SK-N-SH treated with all-trans-retinoic acid at 6 μM for 48 hours (cell line): Measurements from ENCODE around the gene PCBD2.

Experiments used
- ATAC-seq: fragments of 200-7000 bp; cut with Tn5 transposase; 3 replicates; pipeline ENCODE4 v1.9.1; 2020; ENCODE audit warnings: mild to moderate bottlenecking, moderate library complexity
- ARNTL ChIP-seq: fragments of 450-650 bp; formaldehyde crosslinking; IDR thresholded peaks from 2 replicates; pipeline ENCODE4 v1.5.0; 2020; ENCODE audit warnings: low read depth, mild to moderate bottlenecking, moderate library complexity, borderline replicate concordance
- BACH2 ChIP-seq: fragments of 250-450 bp; sonication (Bioruptor Pico); IDR thresholded peaks from 2 replicates; pipeline ENCODE4 v1.9.0; 2021; ENCODE audit warnings: mild to moderate bottlenecking, borderline replicate concordance
- CSDC2 ChIP-seq: fragments of 250-450 bp; sonication (Bioruptor Pico); IDR thresholded peaks from 2 replicates; pipeline ENCODE4 v1.5.0; 2020; ENCODE audit warnings: mild to moderate bottlenecking, moderate library complexity
- ESRRG ChIP-seq: fragments of 250-450 bp; sonication (Bioruptor Pico); IDR thresholded peaks from 2 replicates; pipeline ENCODE4 v1.6.1; 2021; ENCODE audit warnings: mild to moderate bottlenecking
- GLIS3 ChIP-seq: fragments of 250-450 bp; sonication (Bioruptor Pico); IDR thresholded peaks from 2 replicates; pipeline ENCODE4 v1.5.0; 2020; ENCODE audit warnings: mild to moderate bottlenecking, moderate library complexity
- ISL1 ChIP-seq: fragments of 250-450 bp; sonication (Bioruptor Pico); IDR thresholded peaks from 2 replicates; pipeline ENCODE4 v2.1.2; 2022; ENCODE audit warnings: mild to moderate bottlenecking, moderate library complexity
- OSR1 ChIP-seq: fragments of 250-450 bp; sonication (Bioruptor Pico); IDR thresholded peaks from 2 replicates; pipeline ENCODE4 v1.8.0; 2022; ENCODE audit warnings: moderate library complexity, mild to moderate bottlenecking, inconsistent platforms
- PPARA ChIP-seq: fragments of 250-450 bp; sonication (Bioruptor Pico); IDR thresholded peaks from 2 replicates; pipeline ENCODE4 v1.5.0; 2020; ENCODE audit warnings: mild to moderate bottlenecking, borderline replicate concordance
- RARB ChIP-seq: fragments of 250-450 bp; sonication (Bioruptor Pico); IDR thresholded peaks from 2 replicates; pipeline ENCODE4 v1.8.0; 2021; ENCODE audit warnings: mild to moderate bottlenecking, moderate library complexity
- SNAI2 ChIP-seq: fragments of 250-450 bp; sonication (Bioruptor Pico); IDR thresholded peaks from 2 replicates; pipeline ENCODE4 v1.5.0; 2020; ENCODE audit warnings: mild to moderate bottlenecking, moderate library complexity
- TCF4 ChIP-seq: fragments of 250-450 bp; sonication (Bioruptor Pico); IDR thresholded peaks from 2 replicates; pipeline ENCODE4 v1.8.0; 2021; ENCODE audit warnings: mild to moderate bottlenecking, moderate library complexity, borderline replicate concordance
- TOX ChIP-seq: fragments of 250-450 bp; sonication (Bioruptor Pico); IDR thresholded peaks from 2 replicates; pipeline ENCODE4 v1.8.0; 2021; ENCODE audit warnings: mild to moderate bottlenecking, moderate library complexity, borderline replicate concordance
- ZC3H10 ChIP-seq: fragments of 250-450 bp; sonication (Bioruptor Pico); IDR thresholded peaks from 2 replicates; pipeline ENCODE4 v1.5.1; 2021; ENCODE audit warnings: mild to moderate bottlenecking, moderate library complexity
- ZFP3 ChIP-seq: fragments of 250-450 bp; sonication (Bioruptor Pico); IDR thresholded peaks from 2 replicates; pipeline ENCODE4 v1.5.0; 2020; ENCODE audit warnings: mild to moderate bottlenecking, moderate library complexity
- ZFP30 ChIP-seq: fragments of 450-650 bp; formaldehyde crosslinking; IDR thresholded peaks from 2 replicates; pipeline ENCODE4 v1.5.0; 2022; ENCODE audit warnings: mild to moderate bottlenecking, moderate library complexity
- ZNF8 ChIP-seq: fragments of 450-650 bp; formaldehyde crosslinking; IDR thresholded peaks from 2 replicates; pipeline ENCODE4 v1.5.0; 2020; ENCODE audit warnings: mild to moderate bottlenecking, moderate library complexity
- TF ChIP-seq, protein P1 (sequence below): fragments of 250-450 bp; sonication (Bioruptor Pico); IDR thresholded peaks from 2 replicates; pipeline ENCODE4 v1.8.0; 2021; ENCODE audit warnings: low read depth, mild to moderate bottlenecking, moderate library complexity, borderline replicate concordance
- TF ChIP-seq, protein P2 (sequence below): fragments of 250-450 bp; sonication (Bioruptor Pico); IDR thresholded peaks from 2 replicates; pipeline ENCODE4 v1.5.1; 2021; ENCODE audit warnings: mild to moderate bottlenecking, moderate library complexity
- TF ChIP-seq, protein P3 (sequence below): fragments of 250-450 bp; sonication (Bioruptor Pico); IDR thresholded peaks from 2 replicates; pipeline ENCODE4 v1.5.0; 2020; ENCODE audit warnings: mild to moderate bottlenecking, moderate library complexity
- TF ChIP-seq, protein P4 (sequence below): fragments of 250-450 bp; sonication (Bioruptor Pico); IDR thresholded peaks from 2 replicates; pipeline ENCODE4 v1.5.1; 2020; ENCODE audit warnings: low read depth, mild to moderate bottlenecking, moderate library complexity

PCBD2 gene

DNA sequence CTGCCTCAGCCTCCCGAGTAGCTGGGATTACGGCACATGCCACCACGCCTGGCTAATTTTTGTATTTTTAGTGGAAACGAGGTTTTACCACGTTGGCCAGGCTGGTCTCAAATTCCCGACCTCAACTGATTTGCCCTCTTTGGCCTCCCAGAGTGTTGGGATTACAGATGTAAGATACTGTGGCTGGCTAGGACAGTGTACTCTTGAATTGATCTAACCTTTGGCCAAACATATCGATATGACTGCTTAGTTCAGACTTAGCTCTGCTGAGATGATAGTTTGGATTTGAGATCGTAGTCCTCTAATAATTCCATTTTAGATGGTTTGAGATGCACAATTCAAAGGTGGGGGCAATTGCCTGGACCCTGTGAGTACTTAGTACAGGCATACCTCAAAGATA is 15.6 kb upstream of the PCBD2 start (continued):
- TF ChIP-seq, protein P1, sequence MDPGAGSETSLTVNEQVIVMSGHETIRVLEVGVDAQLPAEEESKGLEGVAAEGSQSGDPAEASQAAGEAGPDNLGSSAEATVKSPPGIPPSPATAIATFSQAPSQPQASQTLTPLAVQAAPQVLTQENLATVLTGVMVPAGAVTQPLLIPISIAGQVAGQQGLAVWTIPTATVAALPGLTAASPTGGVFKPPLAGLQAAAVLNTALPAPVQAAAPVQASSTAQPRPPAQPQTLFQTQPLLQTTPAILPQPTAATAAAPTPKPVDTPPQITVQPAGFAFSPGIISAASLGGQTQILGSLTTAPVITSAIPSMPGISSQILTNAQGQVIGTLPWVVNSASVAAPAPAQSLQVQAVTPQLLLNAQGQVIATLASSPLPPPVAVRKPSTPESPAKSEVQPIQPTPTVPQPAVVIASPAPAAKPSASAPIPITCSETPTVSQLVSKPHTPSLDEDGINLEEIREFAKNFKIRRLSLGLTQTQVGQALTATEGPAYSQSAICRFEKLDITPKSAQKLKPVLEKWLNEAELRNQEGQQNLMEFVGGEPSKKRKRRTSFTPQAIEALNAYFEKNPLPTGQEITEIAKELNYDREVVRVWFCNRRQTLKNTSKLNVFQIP (CRISPR knock-in tag), result no peak
- TF ChIP-seq OSR1 (CRISPR knock-in tag) (no peak), ARNTL (CRISPR knock-in tag) (no peak), PPARA (CRISPR knock-in tag) (no peak), SNAI2 (CRISPR knock-in tag) (no peak), ESRRG (no peak)
- TF ChIP-seq, all 23 proteins: peak for 0

DNA sequence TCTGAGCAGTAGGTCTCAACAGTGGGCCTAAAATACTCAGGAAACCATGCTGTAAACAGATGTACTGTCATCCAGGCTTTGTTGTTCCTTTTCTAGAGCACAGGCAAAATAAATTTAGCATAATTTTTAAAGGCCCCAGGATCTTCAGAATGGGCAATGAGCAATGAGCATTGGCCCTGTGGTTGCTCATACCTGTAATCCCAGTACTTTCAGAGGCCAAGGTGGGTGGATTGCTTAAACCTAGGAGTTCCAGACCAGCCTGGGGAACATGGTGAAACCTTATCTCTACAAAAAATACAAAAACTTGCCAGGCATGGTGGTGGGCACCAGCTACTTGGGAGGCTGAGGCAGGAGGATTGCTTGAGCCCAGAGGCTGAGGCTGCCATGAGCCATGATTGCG is 13.5 kb upstream of the PCBD2 start:
- no peak for ATAC-seq

DNA sequence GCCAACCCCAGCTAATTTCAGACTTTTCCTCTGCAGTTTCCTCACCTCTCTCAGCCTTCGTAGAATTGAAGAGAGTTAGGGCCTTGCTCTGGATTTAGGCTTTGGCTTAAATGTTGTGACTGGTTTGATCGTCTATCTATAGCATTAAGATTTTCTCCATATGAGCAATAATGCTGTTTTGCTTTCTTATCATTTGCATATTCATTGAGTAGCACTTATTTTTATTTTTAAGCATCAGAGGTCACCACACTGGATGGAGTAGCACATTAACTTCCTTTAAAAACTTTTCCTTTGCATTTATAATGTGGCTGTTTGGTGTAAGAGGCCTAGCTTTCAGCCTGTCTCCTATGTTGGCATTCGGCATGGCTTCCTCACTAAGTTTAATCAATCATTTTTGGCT is 12.6 kb upstream of the PCBD2 start:
- TF ChIP-seq ZC3H10, result no peak
- no peak for TF ChIP-seq ZFP3 (CRISPR knock-in tag)
- no peak for TF ChIP-seq PPARA (CRISPR knock-in tag)
- no peak for TF ChIP-seq ESRRG
- no peak for TF ChIP-seq BACH2 (CRISPR knock-in tag)
- TF ChIP-seq OSR1 (CRISPR knock-in tag), result no peak
- TF ChIP-seq, protein P2, sequence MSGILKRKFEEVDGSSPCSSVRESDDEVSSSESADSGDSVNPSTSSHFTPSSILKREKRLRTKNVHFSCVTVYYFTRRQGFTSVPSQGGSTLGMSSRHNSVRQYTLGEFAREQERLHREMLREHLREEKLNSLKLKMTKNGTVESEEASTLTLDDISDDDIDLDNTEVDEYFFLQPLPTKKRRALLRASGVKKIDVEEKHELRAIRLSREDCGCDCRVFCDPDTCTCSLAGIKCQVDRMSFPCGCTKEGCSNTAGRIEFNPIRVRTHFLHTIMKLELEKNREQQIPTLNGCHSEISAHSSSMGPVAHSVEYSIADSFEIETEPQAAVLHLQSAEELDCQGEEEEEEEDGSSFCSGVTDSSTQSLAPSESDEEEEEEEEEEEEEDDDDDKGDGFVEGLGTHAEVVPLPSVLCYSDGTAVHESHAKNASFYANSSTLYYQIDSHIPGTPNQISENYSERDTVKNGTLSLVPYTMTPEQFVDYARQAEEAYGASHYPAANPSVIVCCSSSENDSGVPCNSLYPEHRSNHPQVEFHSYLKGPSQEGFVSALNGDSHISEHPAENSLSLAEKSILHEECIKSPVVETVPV (CRISPR knock-in tag), result no peak
- TF ChIP-seq, protein P3, sequence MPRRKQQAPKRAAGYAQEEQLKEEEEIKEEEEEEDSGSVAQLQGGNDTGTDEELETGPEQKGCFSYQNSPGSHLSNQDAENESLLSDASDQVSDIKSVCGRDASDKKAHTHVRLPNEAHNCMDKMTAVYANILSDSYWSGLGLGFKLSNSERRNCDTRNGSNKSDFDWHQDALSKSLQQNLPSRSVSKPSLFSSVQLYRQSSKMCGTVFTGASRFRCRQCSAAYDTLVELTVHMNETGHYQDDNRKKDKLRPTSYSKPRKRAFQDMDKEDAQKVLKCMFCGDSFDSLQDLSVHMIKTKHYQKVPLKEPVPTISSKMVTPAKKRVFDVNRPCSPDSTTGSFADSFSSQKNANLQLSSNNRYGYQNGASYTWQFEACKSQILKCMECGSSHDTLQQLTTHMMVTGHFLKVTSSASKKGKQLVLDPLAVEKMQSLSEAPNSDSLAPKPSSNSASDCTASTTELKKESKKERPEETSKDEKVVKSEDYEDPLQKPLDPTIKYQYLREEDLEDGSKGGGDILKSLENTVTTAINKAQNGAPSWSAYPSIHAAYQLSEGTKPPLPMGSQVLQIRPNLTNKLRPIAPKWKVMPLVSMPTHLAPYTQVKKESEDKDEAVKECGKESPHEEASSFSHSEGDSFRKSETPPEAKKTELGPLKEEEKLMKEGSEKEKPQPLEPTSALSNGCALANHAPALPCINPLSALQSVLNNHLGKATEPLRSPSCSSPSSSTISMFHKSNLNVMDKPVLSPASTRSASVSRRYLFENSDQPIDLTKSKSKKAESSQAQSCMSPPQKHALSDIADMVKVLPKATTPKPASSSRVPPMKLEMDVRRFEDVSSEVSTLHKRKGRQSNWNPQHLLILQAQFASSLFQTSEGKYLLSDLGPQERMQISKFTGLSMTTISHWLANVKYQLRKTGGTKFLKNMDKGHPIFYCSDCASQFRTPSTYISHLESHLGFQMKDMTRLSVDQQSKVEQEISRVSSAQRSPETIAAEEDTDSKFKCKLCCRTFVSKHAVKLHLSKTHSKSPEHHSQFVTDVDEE (CRISPR knock-in tag), result no peak
- no peak for TF ChIP-seq TOX
- no peak for TF ChIP-seq GLIS3
- no peak for TF ChIP-seq ISL1 (CRISPR knock-in tag)
- no peak for TF ChIP-seq TCF4 (CRISPR knock-in tag)
- TF ChIP-seq ZFP30 (CRISPR knock-in tag), result no peak
- no peak for TF ChIP-seq SNAI2 (CRISPR knock-in tag)
- no peak for TF ChIP-seq RARB
- no peak for TF ChIP-seq CSDC2 (CRISPR knock-in tag)
- TF ChIP-seq ZNF8 (CRISPR knock-in tag), result no peak
- TF ChIP-seq, protein P1 (CRISPR knock-in tag), result no peak
- TF ChIP-seq, protein P4, sequence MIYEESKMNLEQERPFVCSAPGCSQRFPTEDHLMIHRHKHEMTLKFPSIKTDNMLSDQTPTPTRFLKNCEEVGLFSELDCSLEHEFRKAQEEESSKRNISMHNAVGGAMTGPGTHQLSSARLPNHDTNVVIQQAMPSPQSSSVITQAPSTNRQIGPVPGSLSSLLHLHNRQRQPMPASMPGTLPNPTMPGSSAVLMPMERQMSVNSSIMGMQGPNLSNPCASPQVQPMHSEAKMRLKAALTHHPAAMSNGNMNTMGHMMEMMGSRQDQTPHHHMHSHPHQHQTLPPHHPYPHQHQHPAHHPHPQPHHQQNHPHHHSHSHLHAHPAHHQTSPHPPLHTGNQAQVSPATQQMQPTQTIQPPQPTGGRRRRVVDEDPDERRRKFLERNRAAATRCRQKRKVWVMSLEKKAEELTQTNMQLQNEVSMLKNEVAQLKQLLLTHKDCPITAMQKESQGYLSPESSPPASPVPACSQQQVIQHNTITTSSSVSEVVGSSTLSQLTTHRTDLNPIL, result no peak
- no peak for ATAC-seq

More for the DNA sequence above, 13.5 kb upstream of the PCBD2 start:
- TF ChIP-seq TOX (no peak), CSDC2 (CRISPR knock-in tag) (no peak), ESRRG (no peak)
- TF ChIP-seq, protein P1 (CRISPR knock-in tag), result no peak
- TF ChIP-seq, all 23 proteins: peak for 0
